Psoas muscle (tissue), 8 donors: Measurements from ENCODE around the gene ZNF524. TPM values are rescaled to one million over a fixed set of nuclear protein-coding genes. Genes with fewer than 3 reads are reported as not detected.

ENCODE experiments used
- ATAC-seq, 4 donors: fragments of 200-7000 bp; cut with Tn5 transposase; one replicate each; pipeline ENCODE4 v1.9.1; 2020; ENCODE audit warnings: moderate library complexity in 3 of 4, mild to moderate bottlenecking in 2 of 4
- DNase-seq, 2 donors: peaks; one replicate each; pipeline ENCODE4 v3.0.0-alpha.2; 2020
- H3K27ac ChIP-seq: fragments of 200-600 bp; one replicate; pipeline ENCODE4 v1.8.0; 2022
- H3K27me3 ChIP-seq, 3 donors: fragments of 200-600 bp in 1 of 3; one replicate each; pipeline versions ENCODE4 v1.6.1 to v1.8.0; 2013 to 2022; ENCODE audit warnings: low read length in 2 of 3, mild to moderate bottlenecking in 2 of 3, moderate library complexity in 1 of 3; ENCODE audit not compliant: insufficient read depth in 3 of 3
- H3K36me3 ChIP-seq, 2 donors: fragments of 200-600 bp in 1 of 2; one replicate each; pipeline versions ENCODE4 v1.6.1 to v1.8.0; 2013 to 2022; ENCODE audit warnings: low read depth in 1 of 2, mild to moderate bottlenecking in 1 of 2, moderate library complexity in 1 of 2; ENCODE audit not compliant: insufficient read depth in 1 of 2
- H3K4me1 ChIP-seq: fragments of 200-600 bp; one replicate; pipeline ENCODE4 v1.8.0; 2022
- H3K4me3 ChIP-seq: fragments of 200-600 bp; one replicate; pipeline ENCODE4 v1.8.0; 2022; ENCODE audit warnings: mild to moderate bottlenecking
- H3K9me3 ChIP-seq: fragments of 200-600 bp; one replicate; pipeline ENCODE4 v1.8.0; 2022
- CTCF ChIP-seq: fragments of 200-600 bp; IDR thresholded peaks from one replicate; pipeline ENCODE4 v1.8.0; 2022; ENCODE audit warnings: antibody characterized with exemption
- WGBS, 3 donors: extraction: QIAGEN DNeasy Blood & Tissue Kit; methylation state at CpG; one replicate each; pipeline versions ENCODE4 v1.1.6 to v1.1.7; 2013; 5-methylcytosine and 5-hydroxymethylcytosine counted together
- intact Hi-C, 2 donors: fragments of 100-400 bp; cut with DNase I; formaldehyde crosslinking; loops; one replicate each; pipeline versions ENCODE4 v1.11.0 to v1.14.2; 2022
- polyA plus RNA-seq, 3 donors: library from polyadenylated mRNA; stranded (reverse); fragments of 200-250 nt; gene quantifications; one replicate each; pipeline ENCODE4 v1.2.3, GENCODE V29; 2013
- total RNA-seq, 4 donors: library from RNA; stranded (reverse); fragmentation: NEBNext Ultra II Directional in 2 of 4; extraction: Animal tissue kit (Norgen Biotek cat#: 25700) in 2 of 4; gene quantifications; one replicate each; pipeline versions ENCODE4 v1.2.1 to v1.2.4, GENCODE V29; 2021 to 2023
- donor health status: healthy with polysubstance abuse.
- donor health status: DM: no; HTN: no; CAD: no; lungs with moderate emphysema.
- donor health status: Bipolar disorder and iron deficiency.
- donor health status: healthy.
- donor health status: DM: yes; HTN: yes; CAD: no.
- donor health status: DM: no; HTN: no; CAD: no.
- donor health status: DM: no; HTN: no; CAD: no.
- donor health status: DM: yes; HTN: yes; CAD: no.

Gene ZNF524
- total and polyA plus RNA-seq, 7 donors = 21.4 to 52.5 (median 32.0) TPM

- Histone ChIP-seq H3K4me3 (peak overlapping the region; percentile 87), H3K9me3 (no peaks in the 10 kb centered on the region), H3K27ac (peak overlapping the region; percentile 79), H3K27me3 (no peaks in the 10 kb centered on the region), H3K4me1 (peaks cover 50% of the 10 kb centered on the region), H3K36me3 (peaks cover 0 to 16% of the 10 kb centered on the region in 2 donors)
- ATAC-seq (peak in 3 of 4 donors; percentile 0 to 15 (median 0)), DNase-seq (no peak)
- TF ChIP-seq CTCF = no peak
- intact Hi-C loops = no loop called here
- 2 to 5% (median 4%) methylated on average over 45 to 65 of the region's 65 CpGs for WGBS, 3 donors
Observed at GRCh38 chr19:55642153-55643002, 42.3 kb downstream of the ZNF524 start.

GRCh38 chr19:55643003-55643886, 43.2 kb downstream of the ZNF524 start, which contains the start of gene ZNF581:
Gene ZNF581 (plus strand): TSS chr19:55643649. CDS start chr19:55644572, 923 bp downstream.
- Histone ChIP-seq H3K9me3 (no peaks in the 10 kb centered on the region), H3K36me3 (peaks cover 0 to 16% of the 10 kb centered on the region in 2 donors), H3K27me3 (no peaks in the 10 kb centered on the region), H3K4me3 (peak within 1 kb of the TSS; percentile 87), H3K27ac (peak within 1 kb of the TSS; percentile 79), H3K4me1 (peaks cover 47% of the 10 kb centered on the region)
- peak; percentile 43 to 54 (median 48) for ATAC-seq
- intact Hi-C loops = no loop called here
- no peak for TF ChIP-seq CTCF
- DNase-seq = peak; percentile 78 to 83
- WGBS, 3 donors = 1 to 4% (median 3%) methylated on average over 42 to 55 of the region's 56 CpGs

GRCh38 chr19:55643887-55644176, 43.7 kb downstream of the ZNF524 start:
- Histone ChIP-seq H3K27ac (peak overlapping the region; percentile 79), H3K4me3 (peak overlapping the region; percentile 87), H3K27me3 (no peaks in the 10 kb centered on the region), H3K36me3 (peaks cover 0 to 16% of the 10 kb centered on the region in 2 donors), H3K4me1 (peaks cover 52% of the 10 kb centered on the region), H3K9me3 (no peaks in the 10 kb centered on the region)
- DNase-seq (no peak), ATAC-seq (no peak)
- TF ChIP-seq CTCF = no peak
- 0 to 1% (median 0%) methylated on average over 14 to 15 of the region's 15 CpGs for WGBS, 3 donors
- intact Hi-C loops = no loop called here

GRCh38 chr19:55644191-55644833, 44.2 kb downstream of the ZNF524 start:
- H3K4me3 ChIP-seq = peak overlapping the region; percentile 87
- H3K36me3 ChIP-seq = peaks cover 0 to 16% of the 10 kb centered on the region in 2 donors
- ATAC-seq (no peak), DNase-seq (no peak)
- no peaks in the 10 kb centered on the region for H3K9me3 ChIP-seq
- TF ChIP-seq CTCF = no peak
- 39 to 45% (median 45%) methylated on average over 11 to 12 of the region's 12 CpGs for WGBS, 3 donors
- intact Hi-C loops = no loop called here
- H3K27ac ChIP-seq = peak overlapping the region; percentile 79
- no peaks in the 10 kb centered on the region for H3K27me3 ChIP-seq
- peaks cover 50% of the 10 kb centered on the region for H3K4me1 ChIP-seq
